ENCODE measurements around the gene CCNA2.

DNA sequence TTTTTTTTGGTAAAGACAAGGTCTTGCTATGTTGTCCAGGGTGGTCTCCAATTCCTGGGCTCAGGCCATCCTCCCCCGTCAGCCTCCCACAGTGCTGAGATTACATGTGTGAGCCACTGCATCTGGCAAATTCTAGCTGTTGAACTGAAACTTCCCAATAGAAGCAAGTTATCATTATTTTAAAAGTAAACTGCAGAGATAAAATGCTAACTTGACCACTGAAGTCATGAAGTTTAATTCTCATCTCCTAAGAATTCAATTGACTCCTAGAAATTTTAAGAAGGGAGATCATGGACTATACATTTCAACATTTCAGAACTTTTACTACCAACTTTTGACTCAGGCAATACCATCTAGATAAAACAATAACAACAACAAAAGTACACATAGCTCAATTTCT, 34.2 kb downstream of the CCNA2 start:
- TF ChIP-seq, protein P1, sequence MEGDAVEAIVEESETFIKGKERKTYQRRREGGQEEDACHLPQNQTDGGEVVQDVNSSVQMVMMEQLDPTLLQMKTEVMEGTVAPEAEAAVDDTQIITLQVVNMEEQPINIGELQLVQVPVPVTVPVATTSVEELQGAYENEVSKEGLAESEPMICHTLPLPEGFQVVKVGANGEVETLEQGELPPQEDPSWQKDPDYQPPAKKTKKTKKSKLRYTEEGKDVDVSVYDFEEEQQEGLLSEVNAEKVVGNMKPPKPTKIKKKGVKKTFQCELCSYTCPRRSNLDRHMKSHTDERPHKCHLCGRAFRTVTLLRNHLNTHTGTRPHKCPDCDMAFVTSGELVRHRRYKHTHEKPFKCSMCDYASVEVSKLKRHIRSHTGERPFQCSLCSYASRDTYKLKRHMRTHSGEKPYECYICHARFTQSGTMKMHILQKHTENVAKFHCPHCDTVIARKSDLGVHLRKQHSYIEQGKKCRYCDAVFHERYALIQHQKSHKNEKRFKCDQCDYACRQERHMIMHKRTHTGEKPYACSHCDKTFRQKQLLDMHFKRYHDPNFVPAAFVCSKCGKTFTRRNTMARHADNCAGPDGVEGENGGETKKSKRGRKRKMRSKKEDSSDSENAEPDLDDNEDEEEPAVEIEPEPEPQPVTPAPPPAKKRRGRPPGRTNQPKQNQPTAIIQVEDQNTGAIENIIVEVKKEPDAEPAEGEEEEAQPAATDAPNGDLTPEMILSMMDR (IDR thresholded peaks at IDR 0.05; ENCODE audit: poor library complexity), result no peak
- no peak for TF ChIP-seq EZH2 (IDR thresholded peaks at IDR 0.05; ENCODE audit: borderline replicate concordance)
- no peak for TF ChIP-seq EZH2phosphoT487 (IDR thresholded peaks at IDR 0.05; ENCODE audit: low read depth, severe bottlenecking, unreplicated experiment)

Measured in hepatocyte (in vitro differentiated cells).